WERI-Rb-1 (cell line): ENCODE measurements around the gene SYT8.

Experiments
- DNase-seq: peaks from one replicate; pipeline ENCODE4 v3.0.0-alpha.2; 2020
- H3K27ac ChIP-seq: fragments of 250-450 bp; sonication (Bioruptor Pico); 2 replicates; pipeline ENCODE4 v1.5.1; 2020; ENCODE audit warnings: mild to moderate bottlenecking, moderate library complexity
- H3K27me3 ChIP-seq: fragments of 250-450 bp; sonication (Bioruptor Pico); 2 replicates; pipeline ENCODE4 v1.5.1; 2021; ENCODE audit warnings: mild to moderate bottlenecking, low read depth, moderate library complexity; ENCODE audit not compliant: insufficient read depth, severe bottlenecking
- H3K36me3 ChIP-seq: fragments of 250-450 bp; sonication (Bioruptor Pico); 2 replicates; pipeline ENCODE4 v1.5.1; 2020; ENCODE audit warnings: mild to moderate bottlenecking, moderate library complexity
- H3K4me3 ChIP-seq: 2 replicates; pipeline ENCODE4 v1.5.1; 2011; ENCODE audit warnings: low read depth, mild to moderate bottlenecking, control low read depth, low read length
- H3K9me3 ChIP-seq: fragments of 250-450 bp; sonication (Bioruptor Pico); 2 replicates; pipeline ENCODE4 v1.5.1; 2021; ENCODE audit warnings: mild to moderate bottlenecking, moderate library complexity; ENCODE audit not compliant: severe bottlenecking
- CTCF ChIP-seq: IDR thresholded peaks from 2 replicates; pipeline ENCODE4 v1.5.1; 2011; ENCODE audit warnings: low read depth, mild to moderate bottlenecking, control low read depth, inconsistent platforms, low read length

Gene SYT8

GRCh38 chr11:1857064-1857463, 22.3 kb downstream of the SYT8 start:
- no peaks in the 10 kb centered on the region for H3K9me3 ChIP-seq
- peaks cover 91% of the 10 kb centered on the region for H3K27me3 ChIP-seq
- H3K36me3 ChIP-seq = no peaks in the 10 kb centered on the region
- no peak for TF ChIP-seq CTCF
- H3K4me3 ChIP-seq = no peak overlapping the region
- DNase-seq = no peak
- no peak overlapping the region for H3K27ac ChIP-seq

- no peaks in the 10 kb centered on the region for H3K36me3 ChIP-seq
- no peak for DNase-seq
- peaks cover 91% of the 10 kb centered on the region for H3K27me3 ChIP-seq
- H3K27ac ChIP-seq = no peak overlapping the region
- H3K9me3 ChIP-seq = no peaks in the 10 kb centered on the region
- H3K4me3 ChIP-seq = no peak overlapping the region
- no peak for TF ChIP-seq CTCF
Observed at GRCh38 chr11:1858154-1858553, 23.4 kb downstream of the SYT8 start.

- H3K27ac ChIP-seq = no peak overlapping the region
- no peaks in the 10 kb centered on the region for H3K9me3 ChIP-seq
- no peaks in the 10 kb centered on the region for H3K36me3 ChIP-seq
- DNase-seq = no peak
- peaks cover 91% of the 10 kb centered on the region for H3K27me3 ChIP-seq
- H3K4me3 ChIP-seq = no peak overlapping the region
- no peak for TF ChIP-seq CTCF
Observed at GRCh38 chr11:1858576-1858975, 23.8 kb downstream of the SYT8 start.

GRCh38 chr11:1859004-1859403, 24.2 kb downstream of the SYT8 start:
- Histone ChIP-seq H3K4me3 (no peak overlapping the region), H3K36me3 (no peaks in the 10 kb centered on the region), H3K27ac (no peak overlapping the region), H3K9me3 (no peaks in the 10 kb centered on the region), H3K27me3 (peaks cover 89% of the 10 kb centered on the region)
- TF ChIP-seq CTCF = no peak
- no peak for DNase-seq

GRCh38 chr11:1860108-1860507, 25.3 kb downstream of the SYT8 start:
- DNase-seq = no peak
- Histone ChIP-seq H3K9me3 (no peaks in the 10 kb centered on the region), H3K36me3 (no peaks in the 10 kb centered on the region), H3K27me3 (peaks cover 89% of the 10 kb centered on the region), H3K4me3 (no peak overlapping the region), H3K27ac (no peak overlapping the region)
- no peak for TF ChIP-seq CTCF

- DNase-seq = no peak
- no peak for TF ChIP-seq CTCF
- no peaks in the 10 kb centered on the region for H3K36me3 ChIP-seq
- H3K9me3 ChIP-seq = no peaks in the 10 kb centered on the region
- no peak overlapping the region for H3K4me3 ChIP-seq
- H3K27ac ChIP-seq = no peak overlapping the region
- peaks cover 89% of the 10 kb centered on the region for H3K27me3 ChIP-seq
Observed at GRCh38 chr11:1861435-1862411, 26.9 kb downstream of the SYT8 start.
